Endothelial cell of umbilical vein (primary cell): ENCODE measurements around the gene SMURF2. TPM values are rescaled to one million over a fixed set of nuclear protein-coding genes. Genes with fewer than 3 reads are reported as not detected.
"Not testable (repeated sequence)": the region's sequence is repeated elsewhere in the genome, so short reads cannot be mapped to it uniquely, and the experiment has no call there.

Source experiments
- BruUV-seq: library from RNA; stranded (reverse); fragments of 400-500 nt; replicated peaks from 2 replicates; lab custom pipeline; 2021; lab: Mats Ljungman, UMichigan
- CTCF ChIA-PET: fragments of 300-600, 350-600 bp; sonication (Branson Sonifier 250); formaldehyde crosslinking; loops from one replicate; lab custom pipeline; 2021; ENCODE audit warnings: antibody characterized with exemption, inconsistent platforms; lab: Charles Lee
- POLR2A ChIA-PET: fragments of 300-600, 350-600 bp; sonication (Branson Sonifier 250); formaldehyde crosslinking; loops from one replicate; lab custom pipeline; 2021; ENCODE audit warnings: antibody characterized with exemption, inconsistent platforms; lab: Charles Lee
- DNase-seq: peaks from one replicate; pipeline ENCODE4 v3.0.0-alpha.2; 2011; ENCODE audit warnings: low read depth, low spot score
- FAIRE-seq: peaks from 2 replicates; lab custom pipeline; 2011; peaks lifted over from hg19 to GRCh38; lab: Jason Lieb, UNC
- H2AFZ ChIP-seq: 2 replicates; pipeline ENCODE4 v1.6.0; 2012; ENCODE audit warnings: low read depth, low read length, control low read depth, inconsistent platforms
- H3K27ac ChIP-seq: 2 replicates; pipeline ENCODE4 v1.5.1; 2011; ENCODE audit warnings: low read depth, mild to moderate bottlenecking, control low read depth, low read length, moderate library complexity; ENCODE audit not compliant: insufficient read depth
- H3K27me3 ChIP-seq, 2 experiments: 2 replicates each; pipeline versions ENCODE4 v1.6.0 to v1.6.1; 2011; ENCODE audit warnings: low read length in 2 of 2, mixed read lengths in 1 of 2; ENCODE audit not compliant: control insufficient read depth in 2 of 2, insufficient read depth in 2 of 2
- H3K36me3 ChIP-seq, 2 experiments: 2 replicates in 1 of 2; 3 replicates in 1 of 2; pipeline ENCODE4 v1.5.1; 2011; ENCODE audit warnings: low read length in 2 of 2, mild to moderate bottlenecking in 1 of 2, moderate library complexity in 1 of 2; ENCODE audit not compliant: control insufficient read depth in 2 of 2, insufficient read depth in 2 of 2; ENCODE audit errors: extremely low read depth in 1 of 2
- H3K4me1 ChIP-seq: 3 replicates; pipeline ENCODE4 v1.5.1; 2011; ENCODE audit warnings: mild to moderate bottlenecking, low read length; ENCODE audit not compliant: control insufficient read depth, insufficient read depth; ENCODE audit errors: extremely low read depth
- H3K4me2 ChIP-seq: 2 replicates; pipeline ENCODE4 v1.6.1; 2011; ENCODE audit warnings: low read length, control low read depth, mixed read lengths; ENCODE audit not compliant: insufficient read depth
- H3K4me3 ChIP-seq, 3 experiments: fragments of 200-600 bp in 1 of 3; sonication (generic), shearing (Covaris generic) in 1 of 3; replicated peaks in 1 of 3; 2 replicates each; pipeline ENCODE4 v1.5.1; 2011 to 2016; ENCODE audit warnings: control low read depth in 3 of 3, low read length in 3 of 3, mild to moderate bottlenecking in 2 of 3, inconsistent platforms in 1 of 3, low read depth in 1 of 3, moderate library complexity in 1 of 3; ENCODE audit not compliant: insufficient read depth in 1 of 3
- H3K79me2 ChIP-seq: 2 replicates; pipeline ENCODE4 v1.6.0; 2012; ENCODE audit warnings: low read length, inconsistent platforms; ENCODE audit not compliant: control insufficient read depth, insufficient read depth
- H3K9ac ChIP-seq: replicated peaks from 2 replicates; pipeline ENCODE3; 2011; ENCODE audit warnings: low read length, control low read depth; ENCODE audit not compliant: insufficient read depth; ENCODE audit errors: extremely low read depth
- H3K9me1 ChIP-seq: replicated peaks from 3 replicates; pipeline ENCODE4 v1.6.0; 2011; ENCODE audit warnings: mild to moderate bottlenecking, low read length; ENCODE audit not compliant: control insufficient read depth, insufficient read depth; ENCODE audit errors: extremely low read depth
- H3K9me3 ChIP-seq: replicated peaks from 2 replicates; pipeline ENCODE4 v1.5.1; 2012; ENCODE audit warnings: low read length, inconsistent platforms; ENCODE audit not compliant: control insufficient read depth, insufficient read depth
- H4K20me1 ChIP-seq: replicated peaks from 2 replicates; pipeline ENCODE3; 2011; ENCODE audit warnings: mild to moderate bottlenecking, low read length; ENCODE audit not compliant: control insufficient read depth, insufficient read depth; ENCODE audit errors: extremely low read depth
- JUN ChIP-seq: IDR thresholded peaks from 2 replicates; pipeline ENCODE4 v1.6.1; 2011; ENCODE audit warnings: borderline replicate concordance, low read depth; ENCODE audit not compliant: insufficient read length, insufficient read depth
- dilution Hi-C: fragments of 300-500 bp; cut with MboI; formaldehyde crosslinking; loops from one replicate; pipeline ENCODE4 v1.15.0; 2019; ENCODE audit warnings: low sequenced_read_pairs; ENCODE audit not compliant: extremely low pct_ligation_motif_present
- intact Hi-C: fragments of 100-400 bp; cut with micrococcal nuclease; formaldehyde crosslinking; loops from one replicate; pipeline ENCODE4 v1.10.0; 2022
- polyA plus RNA-seq, 4 experiments: library from polyadenylated mRNA; depleted of rRNA in 3 of 4; stranded (reverse) in 3 of 4; unstranded in 1 of 4; fragments of >200 nt; gene quantifications; 2 replicates each; pipeline versions ENCODE4 v1.2.1 to v1.2.3, GENCODE V29; 2011 to 2012; ENCODE audit warnings: missing spikeins in 1 of 4
- total RNA-seq: library from RNA; stranded (reverse); gene quantifications from 2 replicates; pipeline ENCODE4 v1.2.3, GENCODE V29; 2021

The SMURF2 gene
- total and polyA plus RNA-seq, 2 donors (not counting 3 experiments of a cell fraction or from before 2014, with no cell fraction given), result 32.9 to 105 TPM

- Histone ChIP-seq H3K36me3 (no peaks in the 10 kb centered on the region), H3K9me3 (no peaks in the 10 kb centered on the region), H3K9ac (no peak overlapping the region), H3K27me3 (no peaks in the 10 kb centered on the region), H3K4me3 (no peak overlapping the region), H3K79me2 (peaks cover 95% of the 10 kb centered on the region), H3K9me1 (no peaks in the 10 kb centered on the region), H3K27ac (no peak overlapping the region), H3K4me1 (peaks cover 24% of the 10 kb centered on the region), H2AFZ (no peak overlapping the region), H3K4me2 (no peak overlapping the region), H4K20me1 (peaks cover 6% of the 10 kb centered on the region)
- no peak for FAIRE-seq
- DNase-seq, result no peak
- dilution Hi-C loops, result no loop called here
- BruUV-seq, result no TSS peak
- intact Hi-C loops, result loop anchor here (5.0 kb wide), 1 partner anchor 36 kb away; no protein-coding TSS in a partner anchor
- TF ChIP-seq JUN, result no peak
- CTCF ChIA-PET, result no interaction called here
- POLR2A ChIA-PET, result interaction anchor here (0.6 kb wide), 1 partner anchor 25 kb away, joined by 3 read pairs; no protein-coding TSS in a partner anchor
Measured at GRCh38 chr17:64611369-64611768, 50.7 kb downstream of the SMURF2 start.

DNA sequence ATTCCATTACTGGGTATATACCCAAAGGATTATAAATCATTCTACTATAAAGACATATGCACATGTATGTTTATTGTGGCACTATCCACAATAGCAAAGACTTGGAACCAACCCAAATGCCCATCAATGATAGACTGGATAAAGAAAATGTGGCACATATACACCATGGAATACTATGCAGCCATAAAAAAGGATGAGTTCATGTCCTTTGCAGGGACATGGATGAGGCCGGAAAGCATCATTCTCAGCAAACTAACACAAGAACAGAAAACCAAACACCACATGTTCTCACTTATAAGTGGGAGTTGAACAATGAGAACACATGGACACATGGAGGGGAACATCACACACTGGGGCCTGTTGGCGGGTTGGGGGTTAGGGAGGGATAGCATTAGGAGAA, 51.9 kb downstream of the SMURF2 start:
- POLR2A ChIA-PET, result interaction anchor here (0.7 kb wide), 2 partner anchors 35 to 76 kb away, joined by 3 read pairs; no protein-coding TSS in a partner anchor
- H3K36me3 ChIP-seq, H3K9me1 ChIP-seq, H3K4me2 ChIP-seq, H3K27me3 ChIP-seq, H4K20me1 ChIP-seq, H3K9ac ChIP-seq, H3K27ac ChIP-seq, H3K9me3 ChIP-seq, dilution Hi-C loops, DNase-seq, CTCF ChIA-PET, H2AFZ ChIP-seq, BruUV-seq, FAIRE-seq, H3K4me3 ChIP-seq: not testable (repeated sequence)
- intact Hi-C loops, result loop anchor here (5.0 kb wide), 1 partner anchor 37 kb away; no protein-coding TSS in a partner anchor
- H3K4me1 ChIP-seq, result peaks cover 17% of the 10 kb centered on the region
- peaks cover 95% of the 10 kb centered on the region for H3K79me2 ChIP-seq
